EL (cell line): ENCODE measurements around the gene PSD4.

Experiments
- DNase-seq: peaks from one replicate; pipeline ENCODE4 v3.0.0-alpha.2; 2016

The PSD4 gene

GRCh38 chr2:113240915-113241911, 67.4 kb downstream of the PSD4 start:
- DNase-seq, result peak; percentile 100

GRCh38 chr2:113242327-113242726, 68.6 kb downstream of the PSD4 start:
- no peak for DNase-seq

GRCh38 chr2:113245276-113245711, 71.5 kb downstream of the PSD4 start:
- DNase-seq, result no peak

- DNase-seq, result no peak
These were observed 72.8 kb downstream of the PSD4 start for GRCh38 chr2:113246606-113247005.

- DNase-seq, result peak; percentile 77
These were observed 75.4 kb downstream of the PSD4 start for GRCh38 chr2:113248997-113249770.

- DNase-seq, result no peak
These were observed 77.3 kb downstream of the PSD4 start for GRCh38 chr2:113251118-113251517.

GRCh38 chr2:113252047-113252590, 78.3 kb downstream of the PSD4 start:
- no peak for DNase-seq

- no peak for DNase-seq
These were observed 79.7 kb downstream of the PSD4 start for GRCh38 chr2:113253453-113253852.

- DNase-seq, result no peak
These were observed 81.6 kb downstream of the PSD4 start for GRCh38 chr2:113255140-113256070.

- no peak for DNase-seq
These were observed 83.9 kb downstream of the PSD4 start for GRCh38 chr2:113257516-113258264.

GRCh38 chr2:113258471-113259147, 84.8 kb downstream of the PSD4 start:
- no peak for DNase-seq
